ENCODE data around the gene COL25A1.
"Not testable (repeated sequence)": the region's sequence is repeated elsewhere in the genome, so short reads cannot be mapped to it uniquely, and the experiment has no call there.

Gene COL25A1

GRCh38 chr4:109131559-109131958, 170.9 kb downstream of the COL25A1 start:
- no peak for DNase-seq (ENCODE audit: low read depth in 2 of 2, low spot score in 1 of 2)

- no peak for DNase-seq (ENCODE audit: low read depth in 2 of 2, low spot score in 1 of 2)
Measured at GRCh38 chr4:109128589-109128988, 173.9 kb downstream of the COL25A1 start.

- DNase-seq (ENCODE audit: low read depth in 2 of 2, low spot score in 1 of 2): no peak
Measured at GRCh38 chr4:109127866-109128265, 174.6 kb downstream of the COL25A1 start.

GRCh38 chr4:109126856-109127255, 175.6 kb downstream of the COL25A1 start:
- DNase-seq (ENCODE audit: low read depth in 2 of 2, low spot score in 1 of 2): no peak

- DNase-seq (ENCODE audit: low read depth in 2 of 2, low spot score in 1 of 2): no peak
Measured at GRCh38 chr4:109125084-109125483, 177.4 kb downstream of the COL25A1 start.

- DNase-seq (ENCODE audit: low read depth in 2 of 2, low spot score in 1 of 2): no peak
Measured at GRCh38 chr4:109123951-109124350, 178.5 kb downstream of the COL25A1 start.

- no peak for DNase-seq (ENCODE audit: low read depth in 2 of 2, low spot score in 1 of 2)
Measured at GRCh38 chr4:109121561-109121960, 180.9 kb downstream of the COL25A1 start.

- no peak for DNase-seq (ENCODE audit: low read depth in 2 of 2, low spot score in 1 of 2)
Measured at GRCh38 chr4:109119852-109120251, 182.6 kb downstream of the COL25A1 start.

GRCh38 chr4:109118635-109119034, 183.8 kb downstream of the COL25A1 start:
- no peak for DNase-seq (ENCODE audit: low read depth in 2 of 2, low spot score in 1 of 2)

- DNase-seq (ENCODE audit: low read depth in 2 of 2, low spot score in 1 of 2): no peak
Measured at GRCh38 chr4:109114501-109114900, 188.0 kb downstream of the COL25A1 start.

GRCh38 chr4:109113521-109113920, 188.9 kb downstream of the COL25A1 start:
- no peak for DNase-seq (ENCODE audit: low read depth in 2 of 2, low spot score in 1 of 2)

GRCh38 chr4:109111031-109111430, 191.4 kb downstream of the COL25A1 start:
- no peak for DNase-seq (ENCODE audit: low read depth in 2 of 2, low spot score in 1 of 2)

GRCh38 chr4:109108215-109108614, 194.2 kb downstream of the COL25A1 start:
- DNase-seq (ENCODE audit: low read depth in 2 of 2, low spot score in 1 of 2): not testable (repeated sequence)

GRCh38 chr4:109094056-109094455, 208.4 kb downstream of the COL25A1 start:
- no peak for DNase-seq (ENCODE audit: low read depth in 2 of 2, low spot score in 1 of 2)

GRCh38 chr4:109091727-109092409, 210.6 kb downstream of the COL25A1 start:
- no peak for DNase-seq (ENCODE audit: low read depth in 2 of 2, low spot score in 1 of 2)

GRCh38 chr4:109083911-109084310, 218.5 kb downstream of the COL25A1 start:
- no peak for DNase-seq (ENCODE audit: low read depth in 2 of 2, low spot score in 1 of 2)

GRCh38 chr4:109079731-109080130, 222.7 kb downstream of the COL25A1 start:
- no peak for DNase-seq (ENCODE audit: low read depth in 2 of 2, low spot score in 1 of 2)

GRCh38 chr4:109079201-109079600, 223.3 kb downstream of the COL25A1 start:
- no peak for DNase-seq (ENCODE audit: low read depth in 2 of 2, low spot score in 1 of 2)

GRCh38 chr4:109078724-109079123, 223.7 kb downstream of the COL25A1 start:
- no peak for DNase-seq (ENCODE audit: low read depth in 2 of 2, low spot score in 1 of 2)

- no peak for DNase-seq (ENCODE audit: low read depth in 2 of 2, low spot score in 1 of 2)
Measured at GRCh38 chr4:109077505-109077904, 225.0 kb downstream of the COL25A1 start.

GRCh38 chr4:109076709-109077108, 225.7 kb downstream of the COL25A1 start:
- not testable (repeated sequence) for DNase-seq (ENCODE audit: low read depth in 2 of 2, low spot score in 1 of 2)

GRCh38 chr4:109075621-109076020, 226.8 kb downstream of the COL25A1 start:
- DNase-seq (ENCODE audit: low read depth in 2 of 2, low spot score in 1 of 2): no peak

- DNase-seq (ENCODE audit: low read depth in 2 of 2, low spot score in 1 of 2): no peak
Measured at GRCh38 chr4:109072595-109072994, 229.9 kb downstream of the COL25A1 start.

Measured in stimulated activated CD8-positive, alpha-beta memory T cell treated with anti-CD3 and anti-CD28 coated beads, Interleukin-4, amount 100 ng/mL, for 1 hour (primary cell).